Effector CD4-positive, alpha-beta T cell (primary cell): ENCODE data around the gene FAM118B.

Experiments
- DNase-seq: peaks from one replicate; pipeline ENCODE4 v3.0.0-alpha.2; 2020
- total RNA-seq: gene quantifications from one replicate; lab custom pipeline; 2026; lab: John Stamatoyannopoulos, UW

FAM118B gene
- 3.9 reads per million, percentile 15 among the genes with 10 or more reads in this experiment for total RNA-seq

GRCh38 chr11:126211236-126212088 lies at the start of gene FAM118B, which contains the start of gene RPUSD4:
FAM118B (plus strand) TSS chr11:126211782; CDS start chr11:126235002, 23,220 bp downstream.
RPUSD4 (minus strand) TSS chr11:126211650; CDS start chr11:126211638, 12 bp downstream.
- DNase-seq, result peak; percentile 99

DNA sequence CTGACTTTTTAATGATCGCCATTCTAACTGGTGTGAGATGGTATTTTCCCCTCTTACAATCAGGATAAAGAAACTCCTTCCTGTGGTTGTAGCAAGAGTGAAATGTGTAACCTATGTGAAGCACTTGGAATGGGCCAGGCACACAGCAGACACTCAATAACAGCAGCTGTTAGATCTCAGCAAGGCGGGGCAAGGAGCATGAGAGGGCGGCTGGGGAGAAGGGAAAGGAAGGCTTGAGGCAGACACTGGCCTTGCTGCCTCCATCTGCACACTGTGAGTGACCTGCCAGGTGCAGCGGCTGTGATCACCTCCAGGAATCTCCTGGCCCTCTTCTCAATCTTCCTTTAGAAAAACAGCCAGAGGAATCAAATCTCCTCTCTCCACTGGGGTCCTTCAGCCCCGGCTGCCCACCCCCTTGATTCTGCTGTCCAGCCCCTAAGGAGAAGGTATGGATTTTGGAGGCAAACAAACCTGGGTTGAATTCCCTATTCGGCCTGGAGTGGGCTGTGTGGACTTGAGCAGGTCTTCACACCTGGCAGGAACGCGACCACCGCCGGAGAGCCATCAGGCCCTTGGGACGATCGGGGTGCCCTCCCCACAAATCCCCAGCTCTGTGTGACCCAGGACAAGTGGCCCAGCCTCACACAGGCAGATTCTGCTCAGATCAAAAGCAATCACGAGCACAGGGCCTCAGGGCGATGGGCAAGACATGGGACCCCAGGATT lies 49.1 kb upstream of the FAM118B start:
- no peak for DNase-seq

GRCh38 chr11:126163074-126163700 lies 48.4 kb upstream of the FAM118B start:
- DNase-seq, result no peak

GRCh38 chr11:126163779-126164178 lies 47.8 kb upstream of the FAM118B start:
- DNase-seq, result no peak

DNA sequence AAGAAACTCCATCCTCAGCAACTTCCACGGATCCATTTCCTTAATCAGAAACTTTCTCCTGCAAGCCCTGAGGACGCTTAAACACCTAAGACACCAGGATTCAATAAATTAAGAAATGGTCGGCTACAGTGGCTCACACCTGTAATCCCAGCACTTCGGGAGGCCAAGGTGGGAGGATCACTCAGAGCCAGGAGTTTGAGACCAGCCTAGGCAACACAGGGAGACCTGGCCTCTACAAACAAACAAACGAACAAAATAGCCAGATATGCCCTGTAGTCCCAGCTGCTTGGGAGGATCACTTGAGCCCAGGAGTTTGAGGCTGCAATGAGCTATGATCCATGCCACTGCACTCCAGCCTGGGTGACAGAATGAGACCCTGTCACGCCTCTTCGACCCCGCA lies 46.8 kb upstream of the FAM118B start:
- no peak for DNase-seq

- no peak for DNase-seq
Measured at GRCh38 chr11:126165311-126165720, 46.3 kb upstream of the FAM118B start.

- DNase-seq, result no peak
Measured at GRCh38 chr11:126165757-126166156, 45.8 kb upstream of the FAM118B start.

GRCh38 chr11:126166413-126166812 lies 45.2 kb upstream of the FAM118B start:
- DNase-seq, result no peak

- no peak for DNase-seq
Measured at GRCh38 chr11:126167488-126167887, 44.1 kb upstream of the FAM118B start.

DNA sequence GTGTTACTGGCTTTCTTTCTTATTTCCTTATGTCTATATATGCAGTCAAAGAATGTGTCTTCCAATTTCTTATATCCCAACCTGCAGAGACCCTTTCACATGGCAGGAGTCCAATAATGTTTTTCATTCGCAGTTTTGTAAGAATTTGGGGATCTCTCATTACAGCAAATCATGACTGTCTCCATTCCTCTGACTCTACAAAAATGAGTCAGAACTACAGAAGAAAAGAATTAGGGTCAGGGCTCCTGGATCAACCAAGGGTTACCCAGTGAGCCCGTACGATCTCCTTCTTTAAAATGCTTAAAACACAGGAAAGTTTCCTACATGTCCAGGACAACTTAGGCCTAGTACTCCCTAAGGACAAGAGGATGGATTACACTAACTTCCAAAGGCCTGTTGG lies 42.3 kb upstream of the FAM118B start:
- no peak for DNase-seq

- no peak for DNase-seq
Measured at GRCh38 chr11:126172596-126173038, 39.0 kb upstream of the FAM118B start.

- DNase-seq, result no peak
Measured at GRCh38 chr11:126173257-126173656, 38.3 kb upstream of the FAM118B start.

GRCh38 chr11:126174816-126175215 lies 36.8 kb upstream of the FAM118B start:
- no peak for DNase-seq

DNA sequence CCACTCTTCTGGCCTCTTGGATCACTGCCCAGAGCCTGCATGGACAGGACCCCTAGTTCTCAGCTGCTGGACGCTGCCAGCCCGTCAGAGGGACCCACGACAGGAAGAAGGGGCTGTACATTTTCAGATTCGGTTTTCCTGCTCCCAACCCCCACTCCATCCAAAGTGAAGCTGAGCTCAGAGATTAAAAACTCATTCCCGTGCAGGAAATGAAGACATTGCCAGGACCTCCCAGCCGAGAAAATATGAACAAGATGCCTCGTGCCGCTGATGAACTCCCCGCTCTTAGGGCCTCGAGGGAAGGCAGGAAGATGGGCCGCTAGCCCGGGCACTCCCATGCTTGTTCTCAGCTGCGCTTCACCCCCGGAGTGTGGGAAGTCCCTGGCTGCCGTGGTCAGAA lies 36.2 kb upstream of the FAM118B start:
- no peak for DNase-seq

DNA sequence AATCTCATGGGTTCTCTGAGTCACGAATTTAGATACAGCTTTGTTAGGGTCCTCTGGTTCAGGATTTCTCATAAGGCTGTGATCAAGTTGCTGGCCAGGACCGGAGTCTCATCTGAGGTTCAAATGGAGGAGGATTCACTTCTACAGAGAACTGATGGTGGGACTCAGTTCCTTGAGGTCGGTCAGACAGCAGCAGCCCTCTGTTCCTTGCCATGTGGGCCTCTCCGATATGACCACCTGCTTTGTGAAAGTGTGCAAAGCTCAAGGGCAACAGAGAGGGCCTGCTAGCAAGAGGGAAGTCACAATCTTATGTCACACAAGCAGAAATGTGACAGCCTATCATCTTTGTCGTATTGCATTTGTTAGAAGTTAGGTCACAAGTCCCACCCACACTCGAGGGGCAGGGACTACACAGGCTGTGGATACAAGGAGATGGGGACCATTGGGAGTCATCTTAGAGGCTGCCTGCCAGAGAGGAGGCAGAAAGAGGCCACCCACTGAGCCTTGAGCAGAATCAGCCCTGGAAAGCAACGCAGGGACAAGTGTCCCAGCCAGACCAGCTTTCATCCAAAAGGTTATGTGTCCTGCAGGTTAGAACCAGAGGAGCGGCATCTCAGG lies 34.6 kb upstream of the FAM118B start:
- no peak for DNase-seq

DNA sequence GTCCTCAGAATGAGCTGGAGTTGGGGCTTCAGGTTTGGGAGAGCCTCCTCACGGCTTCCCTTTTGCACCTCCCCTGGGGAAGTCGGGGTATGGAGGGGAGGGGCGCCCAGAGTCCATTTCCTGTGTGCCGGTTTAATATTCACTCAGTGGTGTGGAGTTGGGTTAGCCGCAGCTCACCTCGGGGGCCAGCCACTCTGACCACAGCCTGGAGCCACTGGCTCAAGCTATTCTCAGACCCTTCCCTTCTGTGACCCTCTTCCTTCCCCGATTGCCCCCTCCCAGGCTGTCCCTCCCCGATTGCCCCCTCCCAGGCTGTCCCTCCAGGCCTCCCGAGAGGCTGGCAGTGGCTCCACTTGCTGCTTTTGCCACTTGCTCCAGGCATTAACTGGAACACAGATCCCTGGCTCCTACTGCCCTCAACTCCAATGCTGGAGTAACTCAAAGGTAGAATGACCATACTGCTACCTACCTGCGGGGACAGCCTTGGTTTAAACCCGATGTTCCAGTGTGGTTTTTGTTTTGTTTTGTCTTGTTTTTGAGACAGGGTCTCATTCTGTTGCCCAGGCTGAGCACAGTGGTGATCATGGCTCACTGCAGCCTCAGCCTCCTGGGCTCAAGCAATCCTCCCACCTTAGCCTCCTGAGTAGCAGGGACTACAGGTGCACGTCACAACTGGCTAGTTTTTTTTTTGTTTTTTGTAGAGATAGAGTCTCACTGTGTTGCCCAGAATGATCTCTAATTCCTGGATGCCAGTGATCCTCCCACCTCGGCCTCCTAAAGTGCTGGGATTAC lies 29.4 kb upstream of the FAM118B start:
- DNase-seq, result no peak

- no peak for DNase-seq
Measured at GRCh38 chr11:126182787-126183445, 28.7 kb upstream of the FAM118B start.

DNA sequence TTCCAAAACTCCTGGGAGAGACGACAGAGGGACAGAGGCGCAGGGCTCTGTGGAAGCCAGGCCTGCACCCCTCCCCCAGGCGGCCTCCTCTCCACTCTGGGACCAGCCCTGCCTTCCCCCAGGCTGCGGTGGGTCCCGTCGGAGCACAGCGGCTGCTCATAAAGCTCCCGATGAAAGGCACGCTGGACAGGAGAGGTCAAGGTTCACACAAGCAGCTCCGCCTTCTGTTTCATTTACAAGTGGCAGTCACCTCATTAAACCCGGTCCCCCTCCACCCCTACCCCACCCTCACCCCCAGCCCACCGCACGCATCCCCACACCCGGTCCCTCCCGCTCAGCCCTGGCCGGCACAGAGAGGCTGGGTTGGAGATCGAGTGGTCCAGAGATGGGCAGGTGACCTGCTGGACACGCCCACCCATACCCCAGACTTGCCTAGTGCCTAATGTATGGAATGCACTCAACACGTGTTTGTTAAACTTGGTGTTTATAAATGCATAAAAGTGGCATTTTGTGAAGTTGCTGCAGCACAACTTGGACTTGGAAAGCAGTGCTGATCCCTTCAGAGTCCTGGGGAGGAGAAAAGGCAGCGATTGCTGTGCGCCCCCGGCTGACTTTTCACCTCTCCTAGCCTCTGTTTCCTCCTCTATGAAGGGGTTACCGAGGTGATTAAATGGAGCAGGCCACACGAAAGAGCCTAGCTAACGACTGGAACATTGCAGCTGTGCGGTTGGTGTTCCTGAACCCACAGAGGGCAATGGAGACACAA lies 26.1 kb upstream of the FAM118B start:
- no peak for DNase-seq

GRCh38 chr11:126186025-126186698 lies 25.4 kb upstream of the FAM118B start:
- DNase-seq, result no peak
